B cell (primary cell): ENCODE data around the gene TMEM35B.
"Not testable (repeated sequence)": the region's sequence is repeated elsewhere in the genome, so short reads cannot be mapped to it uniquely, and the experiment has no call there.

ENCODE experiments used
- CTCF ChIP-seq: fragments of 200-600 bp; IDR thresholded peaks from one replicate; pipeline ENCODE4 v1.8.0; 2022; ENCODE audit warnings: antibody characterized with exemption, mild to moderate bottlenecking
- EZH2 ChIP-seq: IDR thresholded peaks from 2 replicates; pipeline ENCODE4 v1.6.1; 2012; ENCODE audit warnings: borderline replicate concordance, low read depth, mild to moderate bottlenecking, moderate library complexity, low read length; ENCODE audit not compliant: insufficient read depth, poor library complexity, severe bottlenecking

GRCh38 chr1:34941798-34942197 lies 43.3 kb downstream of the TMEM35B start:
- TF ChIP-seq EZH2, CTCF: not testable (repeated sequence)
